H9 (cell line): Measurements from ENCODE around the gene TMEM219. TPM values are rescaled to one million over a fixed set of nuclear protein-coding genes. Genes with fewer than 3 reads are reported as not detected.

Source experiments
- DNase-seq: peaks from one replicate; pipeline ENCODE4 v3.0.0-alpha.2; 2017
- H2AFZ ChIP-seq: one replicate; pipeline ENCODE4 v1.6.1; 2013; ENCODE audit warnings: mild to moderate bottlenecking, low read length, control low read depth, moderate library complexity
- H2AK5ac ChIP-seq: 2 replicates; pipeline ENCODE4 v1.6.1; 2013; ENCODE audit warnings: low read length, control low read depth, mixed read lengths; ENCODE audit not compliant: insufficient read length
- H2BK120ac ChIP-seq: one replicate; pipeline ENCODE4 v1.6.1; 2013; ENCODE audit warnings: low read depth, mild to moderate bottlenecking, low read length, control low read depth, inconsistent platforms; ENCODE audit not compliant: poor library complexity, severe bottlenecking
- H2BK12ac ChIP-seq: 2 replicates; pipeline ENCODE4 v1.6.1; 2013; ENCODE audit warnings: low read length, control low read depth, mixed read lengths, low read depth; ENCODE audit not compliant: insufficient read length
- H2BK15ac ChIP-seq: 2 replicates; pipeline ENCODE4 v1.6.1; 2013; ENCODE audit warnings: low read depth, low read length, control low read depth
- H2BK20ac ChIP-seq: one replicate; pipeline ENCODE4 v1.6.1; 2013; ENCODE audit warnings: low read depth, mild to moderate bottlenecking, low read length, control low read depth, inconsistent platforms; ENCODE audit not compliant: poor library complexity, severe bottlenecking
- H2BK5ac ChIP-seq: 2 replicates; pipeline ENCODE4 v1.6.1; 2013; ENCODE audit warnings: low read length, control low read depth, mixed read lengths; ENCODE audit not compliant: insufficient read length
- H3K14ac ChIP-seq: 2 replicates; pipeline ENCODE4 v1.6.1; 2013; ENCODE audit warnings: low read length, control low read depth; ENCODE audit not compliant: insufficient read depth
- H3K18ac ChIP-seq: 2 replicates; pipeline ENCODE4 v1.6.1; 2013; ENCODE audit warnings: low read depth, mild to moderate bottlenecking, mixed read lengths, low read length, control low read depth; ENCODE audit not compliant: insufficient read length
- H3K23ac ChIP-seq: 2 replicates; pipeline ENCODE4 v1.6.1; 2013; ENCODE audit warnings: low read length, control low read depth, mixed read lengths, low read depth; ENCODE audit not compliant: insufficient read length
- H3K23me2 ChIP-seq: 2 replicates; pipeline ENCODE4 v1.6.1; 2013; ENCODE audit warnings: low read depth, mild to moderate bottlenecking, mixed read lengths, low read length, control low read depth; ENCODE audit not compliant: insufficient read length, poor library complexity, severe bottlenecking
- H3K27ac ChIP-seq: 2 replicates; pipeline ENCODE4 v1.5.1; 2013; ENCODE audit warnings: low read length, control low read depth, mixed read lengths, low read depth; ENCODE audit not compliant: insufficient read length
- H3K27me3 ChIP-seq: 2 replicates; pipeline ENCODE4 v1.6.1; 2013; ENCODE audit warnings: low read length, control low read depth, inconsistent platforms; ENCODE audit not compliant: insufficient read depth
- H3K4ac ChIP-seq: 2 replicates; pipeline ENCODE4 v1.6.1; 2013; ENCODE audit warnings: low read depth, mild to moderate bottlenecking, control low read depth, inconsistent platforms, low read length, moderate library complexity
- H3K4me1 ChIP-seq: 2 replicates; pipeline ENCODE4 v1.6.1; 2013; ENCODE audit warnings: low read length, control low read depth, inconsistent platforms; ENCODE audit not compliant: insufficient read depth
- H3K4me2 ChIP-seq: 2 replicates; pipeline ENCODE4 v1.6.1; 2013; ENCODE audit warnings: low read length, control low read depth, mixed read lengths; ENCODE audit not compliant: insufficient read length, insufficient read depth
- H3K56ac ChIP-seq: 2 replicates; pipeline ENCODE4 v1.6.1; 2013; ENCODE audit warnings: low read depth, mild to moderate bottlenecking, mixed read lengths, low read length, control low read depth; ENCODE audit not compliant: insufficient read length
- H3K79me1 ChIP-seq: 2 replicates; pipeline ENCODE4 v1.6.1; 2013; ENCODE audit warnings: low read depth, mild to moderate bottlenecking, moderate library complexity, low read length, control low read depth, inconsistent platforms; ENCODE audit not compliant: insufficient read depth, poor library complexity, severe bottlenecking
- H3K79me2 ChIP-seq: 2 replicates; pipeline ENCODE4 v1.6.1; 2013; ENCODE audit warnings: low read length, control low read depth, inconsistent platforms; ENCODE audit not compliant: insufficient read depth
- H3K9ac ChIP-seq: 2 replicates; pipeline ENCODE4 v1.6.1; 2013; ENCODE audit warnings: low read length, control low read depth, mixed read lengths; ENCODE audit not compliant: insufficient read length; ENCODE audit errors: extremely low read depth
- H3K9me3 ChIP-seq: one replicate; pipeline ENCODE4 v1.6.1; 2013; ENCODE audit warnings: low read depth, low read length, inconsistent platforms; ENCODE audit not compliant: control insufficient read depth
- H3T11ph ChIP-seq: one replicate; pipeline ENCODE4 v1.6.1; 2013; ENCODE audit warnings: mild to moderate bottlenecking, low read length, control low read depth, inconsistent platforms
- H4K20me1 ChIP-seq: one replicate; pipeline ENCODE4 v1.6.1; 2013; ENCODE audit not compliant: control insufficient read depth, insufficient read length, insufficient read depth
- H4K5ac ChIP-seq: 2 replicates; pipeline ENCODE4 v1.6.1; 2013; ENCODE audit warnings: low read depth, mild to moderate bottlenecking, mixed read lengths, low read length, control low read depth; ENCODE audit not compliant: insufficient read length
- H4K8ac ChIP-seq: replicated peaks from 2 replicates; pipeline ENCODE4 v1.6.1; 2013; ENCODE audit warnings: low read length, control low read depth, mixed read lengths, low read depth; ENCODE audit not compliant: insufficient read length
- H4K91ac ChIP-seq: 2 replicates; pipeline ENCODE4 v1.6.1; 2013; ENCODE audit warnings: low read depth, mild to moderate bottlenecking, moderate library complexity, mixed read lengths, low read length, control low read depth; ENCODE audit not compliant: insufficient read length
- H3K27ac Mint-ChIP-seq, 3 experiments: 2 replicates in 2 of 3; 3 replicates in 1 of 3; pipeline ENCODE4 v1.8.0; 2020 to 2021; ENCODE audit warnings: mixed read lengths in 3 of 3, mild to moderate bottlenecking in 1 of 3, moderate library complexity in 1 of 3
- H3K27me3 Mint-ChIP-seq: 2 replicates; pipeline ENCODE4 v1.8.0; 2021; ENCODE audit warnings: low read depth, mild to moderate bottlenecking, moderate library complexity, mixed read lengths
- H3K36me3 Mint-ChIP-seq, 3 experiments: 2 replicates in 2 of 3; 3 replicates in 1 of 3; pipeline ENCODE4 v1.8.0; 2020 to 2021; ENCODE audit warnings: low read depth in 3 of 3, mixed read lengths in 3 of 3; ENCODE audit not compliant: insufficient read depth in 1 of 3
- H3K4me1 Mint-ChIP-seq, 2 experiments: 2 replicates each; pipeline ENCODE4 v1.8.0; 2020; ENCODE audit warnings: mixed read lengths in 2 of 2
- H3K4me3 Mint-ChIP-seq, 2 experiments: 2 replicates in 1 of 2; 3 replicates in 1 of 2; pipeline ENCODE4 v1.8.0; 2020 to 2021; ENCODE audit warnings: mild to moderate bottlenecking in 2 of 2, mixed read lengths in 2 of 2, moderate library complexity in 1 of 2
- H3K9me3 Mint-ChIP-seq, 2 experiments: 2 replicates in 1 of 2; 3 replicates in 1 of 2; pipeline ENCODE4 v1.8.0; 2020; ENCODE audit warnings: mild to moderate bottlenecking in 2 of 2, mixed read lengths in 2 of 2, moderate library complexity in 1 of 2
- WGBS: extraction: QIAGEN DNeasy Blood & Tissue Kit; methylation state at CpG from one replicate; pipeline ENCODE4 v1.1.7; 2013; ENCODE audit warnings: missing lambda C conversion rate, low lambda C conversion rate, mixed read lengths; ENCODE audit not compliant: insufficient read length; ENCODE audit errors: extremely low coverage; 5-methylcytosine and 5-hydroxymethylcytosine counted together
- total RNA-seq: library from RNA; stranded (reverse); gene quantifications from 2 replicates; pipeline ENCODE4 v1.2.1, GENCODE V29; 2021
- TF ChIP-seq, protein P1 (sequence below): fragments of 200-600 bp; sonication (generic); conservative IDR thresholded peaks from 3 replicates; pipeline ENCODE4 v1.8.0; 2021; ENCODE audit warnings: antibody characterized with exemption, mild to moderate bottlenecking

TMEM219 gene
- total RNA-seq, 1 experiment from 2014 or later, result 89.1 TPM

DNA sequence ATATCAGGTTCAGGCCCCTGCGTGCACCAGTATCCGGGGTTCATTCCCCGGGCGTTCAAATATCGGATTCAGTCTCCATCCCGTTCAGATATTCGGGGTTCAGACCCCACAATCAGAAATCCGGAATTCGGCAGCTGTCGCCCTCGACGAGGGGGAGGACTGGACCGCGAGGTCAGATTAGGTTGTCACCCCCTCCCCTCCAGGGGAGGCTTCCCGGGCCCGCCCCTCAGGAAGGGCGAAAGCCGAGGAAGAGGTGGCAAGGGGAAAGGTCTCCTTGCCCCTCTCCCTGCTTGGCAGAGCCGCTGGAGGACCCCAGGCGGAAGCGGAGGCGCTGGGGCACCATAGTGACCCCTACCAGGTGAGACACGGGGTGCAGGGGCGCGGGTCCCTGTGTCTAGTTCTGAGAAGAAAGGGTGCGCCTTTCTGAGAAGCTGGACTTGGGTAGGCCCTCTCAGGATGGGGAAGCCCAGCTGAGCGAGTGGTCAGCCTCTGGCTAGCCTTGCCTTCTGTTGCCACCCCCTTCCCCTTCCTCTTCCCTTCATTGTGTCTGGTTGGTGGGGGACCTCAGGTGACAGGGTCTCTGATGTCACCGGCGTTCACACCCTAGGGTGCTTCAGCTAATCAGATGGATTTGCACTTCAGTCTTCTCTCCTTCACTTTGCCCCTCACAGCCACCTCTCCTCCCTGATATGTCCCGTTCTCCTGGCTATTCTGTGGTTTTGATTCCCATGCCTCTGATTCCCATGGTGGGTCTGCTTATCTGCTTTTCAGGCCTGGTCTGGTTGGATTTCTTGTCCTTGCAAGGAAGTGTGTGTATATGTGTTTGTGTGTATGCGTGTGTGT is 12.6 kb downstream of the TMEM219 start:
- Histone ChIP-seq H2AK5ac (no peak overlapping the region), H3K56ac (no peak overlapping the region), H3K9ac (peak overlapping the region; percentile 49), H2BK120ac (no peak overlapping the region), H4K91ac (no peak overlapping the region), H3T11ph (no peak overlapping the region), H3K27me3 (peaks cover 3% of the 10 kb centered on the region; the same call in 1 of the 2 replicates), H3K4me1 (peaks cover 3% of the 10 kb centered on the region; the same call in 1 of the 2 replicates), H3K4ac (no peak overlapping the region), H3K4me2 (peak overlapping the region; percentile 84), H3K79me2 (peaks cover 5% of the 10 kb centered on the region; the same call in 1 of the 2 replicates), H3K18ac (no peak overlapping the region), H3K23me2 (peaks cover 14% of the 10 kb centered on the region), H3K14ac (no peak overlapping the region; the same call in 1 of the 2 replicates), H2BK20ac (no peak overlapping the region), H3K23ac (no peak overlapping the region), H4K20me1 (no peaks in the 10 kb centered on the region), H3K27ac (no peak overlapping the region), H3K79me1 (peaks cover 7% of the 10 kb centered on the region), H3K9me3 (peaks cover 7% of the 10 kb centered on the region), H4K8ac (no peak overlapping the region), H2AFZ (no peak overlapping the region), H2BK15ac (no peak overlapping the region), H2BK5ac (no peak overlapping the region), H4K5ac (no peak overlapping the region), H2BK12ac (no peak overlapping the region)
- peak overlapping the region in 2 of 3 experiments; percentile 44 to 83; a peak in 4 of 7 replicates for H3K27ac Mint-ChIP-seq
- DNase-seq, result no peak
- TF ChIP-seq, protein P1, sequence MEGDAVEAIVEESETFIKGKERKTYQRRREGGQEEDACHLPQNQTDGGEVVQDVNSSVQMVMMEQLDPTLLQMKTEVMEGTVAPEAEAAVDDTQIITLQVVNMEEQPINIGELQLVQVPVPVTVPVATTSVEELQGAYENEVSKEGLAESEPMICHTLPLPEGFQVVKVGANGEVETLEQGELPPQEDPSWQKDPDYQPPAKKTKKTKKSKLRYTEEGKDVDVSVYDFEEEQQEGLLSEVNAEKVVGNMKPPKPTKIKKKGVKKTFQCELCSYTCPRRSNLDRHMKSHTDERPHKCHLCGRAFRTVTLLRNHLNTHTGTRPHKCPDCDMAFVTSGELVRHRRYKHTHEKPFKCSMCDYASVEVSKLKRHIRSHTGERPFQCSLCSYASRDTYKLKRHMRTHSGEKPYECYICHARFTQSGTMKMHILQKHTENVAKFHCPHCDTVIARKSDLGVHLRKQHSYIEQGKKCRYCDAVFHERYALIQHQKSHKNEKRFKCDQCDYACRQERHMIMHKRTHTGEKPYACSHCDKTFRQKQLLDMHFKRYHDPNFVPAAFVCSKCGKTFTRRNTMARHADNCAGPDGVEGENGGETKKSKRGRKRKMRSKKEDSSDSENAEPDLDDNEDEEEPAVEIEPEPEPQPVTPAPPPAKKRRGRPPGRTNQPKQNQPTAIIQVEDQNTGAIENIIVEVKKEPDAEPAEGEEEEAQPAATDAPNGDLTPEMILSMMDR, result no peak
- H3K36me3 Mint-ChIP-seq, result peaks cover 36 to 50% (median 47%) of the 10 kb centered on the region in 3 experiments
- no CpG with 5 or more reads among the region's 31 CpGs for WGBS
- peak overlapping the region; percentile 95 to 96 for H3K4me3 Mint-ChIP-seq
- peaks cover 16% of the 10 kb centered on the region for H3K27me3 Mint-ChIP-seq
- peaks cover 14 to 16% of the 10 kb centered on the region in 2 experiments for H3K9me3 Mint-ChIP-seq
- peaks cover 29% of the 10 kb centered on the region in 2 experiments for H3K4me1 Mint-ChIP-seq
